Osteocyte (in vitro differentiated cells): ENCODE data around the gene POLDIP2. TPM values are rescaled to one million over a fixed set of nuclear protein-coding genes. Genes with fewer than 3 reads are reported as not detected.

ENCODE experiments used
- DNase-seq: peaks from one replicate; pipeline ENCODE4 v3.0.0; 2021; ENCODE audit warnings: mixed read lengths; ENCODE audit not compliant: unreplicated experiment; ENCODE audit errors: extremely low spot score
- H3K27ac Mint-ChIP-seq: one replicate; pipeline ENCODE4 v1.8.0; 2021; ENCODE audit warnings: mild to moderate bottlenecking, mixed read lengths; ENCODE audit not compliant: unreplicated experiment
- H3K27me3 Mint-ChIP-seq: one replicate; pipeline ENCODE4 v1.8.0; 2021; ENCODE audit warnings: mixed read lengths; ENCODE audit not compliant: unreplicated experiment
- H3K36me3 Mint-ChIP-seq: one replicate; pipeline ENCODE4 v1.8.0; 2021; ENCODE audit warnings: mixed read lengths; ENCODE audit not compliant: unreplicated experiment
- H3K4me1 Mint-ChIP-seq: one replicate; pipeline ENCODE4 v1.8.0; 2021; ENCODE audit warnings: mixed read lengths; ENCODE audit not compliant: unreplicated experiment
- H3K4me3 Mint-ChIP-seq: one replicate; pipeline ENCODE4 v1.8.0; 2021; ENCODE audit warnings: mild to moderate bottlenecking, moderate library complexity, mixed read lengths; ENCODE audit not compliant: unreplicated experiment
- H3K9me3 Mint-ChIP-seq: one replicate; pipeline ENCODE4 v1.8.0; 2021; ENCODE audit warnings: mixed read lengths; ENCODE audit not compliant: unreplicated experiment
- total RNA-seq: library from RNA; stranded (reverse); gene quantifications from 2 replicates; pipeline ENCODE4 v1.2.1, GENCODE V29; 2021
- TF ChIP-seq, protein P1 (sequence below): fragments of 200-600 bp; sonication (generic); IDR thresholded peaks from 2 replicates; pipeline ENCODE4 v1.5.0; 2021; ENCODE audit warnings: antibody characterized with exemption, mild to moderate bottlenecking, moderate library complexity

Gene POLDIP2
- total RNA-seq, 1 donor from 2014 or later: 79.8 TPM

DNA sequence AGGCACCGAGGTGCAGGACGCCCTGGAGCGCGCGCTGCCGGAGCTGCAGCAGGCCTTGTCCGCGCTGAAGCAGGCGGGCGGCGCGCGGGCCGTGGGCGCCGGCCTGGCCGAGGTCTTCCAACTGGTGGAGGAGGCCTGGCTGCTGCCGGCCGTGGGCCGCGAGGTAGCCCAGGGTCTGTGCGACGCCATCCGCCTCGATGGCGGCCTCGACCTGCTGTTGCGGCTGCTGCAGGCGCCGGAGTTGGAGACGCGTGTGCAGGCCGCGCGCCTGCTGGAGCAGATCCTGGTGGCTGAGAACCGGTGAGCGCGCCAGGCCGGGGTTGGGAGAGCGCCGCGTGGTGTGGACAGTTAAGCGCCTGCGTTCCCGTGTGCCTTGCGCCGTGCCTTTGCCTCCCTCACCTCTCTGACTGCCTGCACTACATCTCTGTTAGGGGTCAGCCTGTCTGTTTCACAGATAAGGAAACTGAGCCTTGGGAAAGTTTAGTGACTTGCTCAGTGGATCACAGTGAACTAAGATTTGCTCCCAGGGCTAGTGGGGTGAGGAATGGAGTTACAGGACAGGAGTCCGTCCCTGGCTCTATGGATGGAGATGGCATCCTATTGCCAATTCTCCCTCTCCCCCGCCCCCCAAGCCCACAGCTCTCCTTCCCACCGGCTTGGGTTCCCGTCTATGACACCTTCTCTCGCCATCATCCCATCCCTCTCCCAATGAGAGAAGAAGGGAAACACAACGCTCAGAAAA is 15.0 kb upstream of the POLDIP2 start:
- Mint-ChIP-seq H3K27ac (no peak overlapping the region), H3K4me1 (peaks cover 26% of the 10 kb centered on the region), H3K27me3 (no peaks in the 10 kb centered on the region), H3K9me3 (no peaks in the 10 kb centered on the region), H3K36me3 (peaks cover 2% of the 10 kb centered on the region), H3K4me3 (peak overlapping the region; percentile 69)
- TF ChIP-seq, protein P1, sequence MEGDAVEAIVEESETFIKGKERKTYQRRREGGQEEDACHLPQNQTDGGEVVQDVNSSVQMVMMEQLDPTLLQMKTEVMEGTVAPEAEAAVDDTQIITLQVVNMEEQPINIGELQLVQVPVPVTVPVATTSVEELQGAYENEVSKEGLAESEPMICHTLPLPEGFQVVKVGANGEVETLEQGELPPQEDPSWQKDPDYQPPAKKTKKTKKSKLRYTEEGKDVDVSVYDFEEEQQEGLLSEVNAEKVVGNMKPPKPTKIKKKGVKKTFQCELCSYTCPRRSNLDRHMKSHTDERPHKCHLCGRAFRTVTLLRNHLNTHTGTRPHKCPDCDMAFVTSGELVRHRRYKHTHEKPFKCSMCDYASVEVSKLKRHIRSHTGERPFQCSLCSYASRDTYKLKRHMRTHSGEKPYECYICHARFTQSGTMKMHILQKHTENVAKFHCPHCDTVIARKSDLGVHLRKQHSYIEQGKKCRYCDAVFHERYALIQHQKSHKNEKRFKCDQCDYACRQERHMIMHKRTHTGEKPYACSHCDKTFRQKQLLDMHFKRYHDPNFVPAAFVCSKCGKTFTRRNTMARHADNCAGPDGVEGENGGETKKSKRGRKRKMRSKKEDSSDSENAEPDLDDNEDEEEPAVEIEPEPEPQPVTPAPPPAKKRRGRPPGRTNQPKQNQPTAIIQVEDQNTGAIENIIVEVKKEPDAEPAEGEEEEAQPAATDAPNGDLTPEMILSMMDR: no peak
- no peak for DNase-seq

GRCh38 chr17:28371245-28372202 is 14.2 kb upstream of the POLDIP2 start, which contains the start of gene SARM1:
Gene SARM1 (plus strand): TSS chr17:28371694. CDS start chr17:28372033, 339 bp downstream.
- Mint-ChIP-seq H3K4me1 (peaks cover 26% of the 10 kb centered on the region), H3K27ac (peak within 1 kb of the TSS; percentile 76), H3K36me3 (peaks cover 2% of the 10 kb centered on the region), H3K4me3 (peak within 1 kb of the TSS; percentile 83), H3K27me3 (no peaks in the 10 kb centered on the region), H3K9me3 (no peaks in the 10 kb centered on the region)
- DNase-seq: peak; percentile 95
- TF ChIP-seq, protein P1: no peak

DNA sequence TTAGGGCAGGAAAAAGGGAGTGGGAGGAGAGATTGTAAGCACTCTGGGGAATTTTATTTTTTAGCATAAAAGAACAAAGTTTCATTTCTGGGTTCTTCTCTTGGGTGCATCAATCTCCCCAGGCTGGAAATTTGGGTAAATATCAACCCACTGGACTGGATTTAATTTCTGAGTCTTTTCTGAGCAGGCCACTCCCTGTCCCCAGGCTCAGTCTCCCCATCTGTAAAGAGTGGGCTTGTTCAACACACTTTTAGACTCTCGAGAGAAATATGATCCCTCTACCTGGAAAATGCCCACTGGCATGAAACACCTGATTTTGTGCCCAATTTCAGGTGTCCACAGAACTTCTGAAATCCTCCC is 13.4 kb upstream of the POLDIP2 start:
- peak overlapping the region; percentile 76 for H3K27ac Mint-ChIP-seq
- peaks cover 2% of the 10 kb centered on the region for H3K36me3 Mint-ChIP-seq
- peak overlapping the region; percentile 83 for H3K4me3 Mint-ChIP-seq
- H3K27me3 Mint-ChIP-seq: no peaks in the 10 kb centered on the region
- H3K4me1 Mint-ChIP-seq: peaks cover 26% of the 10 kb centered on the region
- H3K9me3 Mint-ChIP-seq: no peaks in the 10 kb centered on the region
- TF ChIP-seq, protein P1: no peak
- DNase-seq: no peak

DNA sequence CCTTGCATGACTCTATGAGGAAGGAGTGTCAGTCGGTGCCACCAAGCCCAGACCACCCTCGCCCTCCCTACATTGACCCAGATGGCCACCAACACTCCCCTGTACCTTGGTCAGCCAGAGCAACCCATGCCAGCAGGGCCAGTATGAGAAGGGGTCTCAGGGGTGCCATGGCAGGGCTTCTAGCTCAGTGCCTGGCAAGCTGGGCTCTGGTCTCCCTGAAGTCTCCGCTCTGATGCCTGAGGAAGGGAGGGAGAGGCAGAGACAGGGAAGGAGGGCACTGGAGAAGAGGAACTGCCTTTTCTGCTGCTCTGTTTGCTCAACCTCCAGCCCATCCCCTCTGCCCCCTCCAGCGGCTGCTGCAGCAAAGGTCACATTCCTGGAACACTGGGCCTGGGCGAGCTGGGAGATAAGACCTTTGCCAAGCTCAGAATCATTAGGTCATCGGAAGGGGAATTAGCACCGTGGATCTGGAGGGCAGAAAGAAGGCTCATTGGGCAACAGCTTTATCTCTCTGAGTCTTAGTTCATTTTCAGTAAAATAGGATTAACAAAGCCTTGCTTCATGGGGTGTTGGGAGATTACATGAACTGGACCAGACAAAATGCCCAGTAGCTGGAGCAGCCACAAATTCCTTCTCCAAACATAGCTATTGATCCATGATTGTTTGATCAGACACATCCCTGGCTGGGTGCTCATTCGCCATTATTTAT is 12.9 kb upstream of the POLDIP2 start, which contains the start of gene VTN:
Gene VTN (minus strand): TSS at position 273 of the 709 bp plus-strand sequence. CDS start 104 bp downstream, at position 169.
- TF ChIP-seq, protein P1: no peak
- H3K9me3 Mint-ChIP-seq: no peaks in the 10 kb centered on the region
- H3K27ac Mint-ChIP-seq: peak within 1 kb of the TSS; percentile 76
- peaks cover 2% of the 10 kb centered on the region for H3K36me3 Mint-ChIP-seq
- H3K4me3 Mint-ChIP-seq: peak within 1 kb of the TSS; percentile 83
- peaks cover 26% of the 10 kb centered on the region for H3K4me1 Mint-ChIP-seq
- no peaks in the 10 kb centered on the region for H3K27me3 Mint-ChIP-seq
- DNase-seq: no peak
